GM12891 (cell line): ENCODE data around the gene LTBP1.

Source experiments
- POLR2A ChIP-seq: IDR thresholded peaks from 2 replicates; pipeline ENCODE4 v1.6.1; 2011; ENCODE audit warnings: low read depth, low read length, control low read depth
- POLR2AphosphoS5 ChIP-seq: IDR thresholded peaks from 2 replicates; pipeline ENCODE4 v1.6.1; 2011; ENCODE audit warnings: low read depth, low read length, control low read depth
- POU2F2 ChIP-seq: IDR thresholded peaks from 2 replicates; pipeline ENCODE4 v1.6.1; 2011; ENCODE audit warnings: low read depth, mild to moderate bottlenecking, control low read depth, low read length, moderate library complexity
- SPI1 ChIP-seq: IDR thresholded peaks from 2 replicates; pipeline ENCODE4 v1.6.1; 2011; ENCODE audit warnings: low read depth, low read length, control low read depth
- TAF1 ChIP-seq: IDR thresholded peaks from 2 replicates; pipeline ENCODE4 v1.6.1; 2011; ENCODE audit warnings: low read depth, low read length, control low read depth

GRCh38 chr2:33430856-33431255 is 484.1 kb downstream of the LTBP1 start:
- TF ChIP-seq TAF1, result no peak
- TF ChIP-seq POLR2A, result no peak
- TF ChIP-seq POLR2AphosphoS5, result no peak
- no peak for TF ChIP-seq POU2F2
- no peak for TF ChIP-seq SPI1
